IPS DF 4.7 (cell line): ENCODE data around the gene MYH9.
"Not testable (repeated sequence)": the region's sequence is repeated elsewhere in the genome, so short reads cannot be mapped to it uniquely, and the experiment has no call there.

Experiments
- DNase-seq: peaks from one replicate; pipeline ENCODE4 v3.0.0-alpha.2; 2013; ENCODE audit warnings: low spot score; ENCODE audit errors: extremely low read depth

Gene MYH9

DNA sequence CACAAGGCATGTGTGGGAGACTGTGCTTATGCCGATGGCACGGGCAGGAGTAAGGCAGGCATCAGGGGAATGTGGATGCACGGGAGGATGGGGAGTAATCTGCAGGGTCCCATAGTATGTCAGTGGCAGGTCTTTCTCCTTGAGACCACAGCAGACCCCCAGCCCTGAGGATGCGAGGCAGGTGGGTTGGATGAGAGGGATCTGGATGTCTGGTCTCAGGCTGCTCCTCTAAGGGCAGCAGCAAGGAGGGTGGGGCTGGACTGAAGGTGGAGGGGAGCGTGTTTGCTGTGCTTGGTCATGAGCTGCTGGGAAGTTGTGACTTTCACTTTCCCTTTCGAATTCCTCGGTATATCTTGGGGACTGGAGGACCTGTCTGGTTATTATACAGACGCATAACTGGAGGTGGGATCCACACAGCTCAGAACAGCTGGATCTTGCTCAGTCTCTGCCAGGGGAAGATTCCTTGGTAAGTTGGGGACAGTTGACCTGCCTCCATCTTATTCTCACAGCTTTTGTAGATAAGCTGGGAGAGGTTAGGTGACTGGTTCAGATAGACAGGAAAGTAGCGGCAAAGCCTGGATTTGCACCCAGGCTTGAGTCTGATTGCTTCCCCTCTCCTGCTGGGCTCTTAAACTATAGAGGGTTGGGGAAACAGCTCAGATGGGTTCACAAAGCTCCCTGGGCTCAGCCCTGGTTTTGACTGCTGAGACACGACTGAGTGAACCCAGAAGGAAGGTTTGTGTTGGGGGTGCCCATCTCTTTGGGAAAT is 134.8 kb downstream of the MYH9 start, which contains the start of gene APOL1:
Gene APOL1 (plus strand): TSS at position 380 of the 769 bp plus-strand sequence. CDS start 1,823 bp downstream, outside the sequence.
- DNase-seq = no peak

DNA sequence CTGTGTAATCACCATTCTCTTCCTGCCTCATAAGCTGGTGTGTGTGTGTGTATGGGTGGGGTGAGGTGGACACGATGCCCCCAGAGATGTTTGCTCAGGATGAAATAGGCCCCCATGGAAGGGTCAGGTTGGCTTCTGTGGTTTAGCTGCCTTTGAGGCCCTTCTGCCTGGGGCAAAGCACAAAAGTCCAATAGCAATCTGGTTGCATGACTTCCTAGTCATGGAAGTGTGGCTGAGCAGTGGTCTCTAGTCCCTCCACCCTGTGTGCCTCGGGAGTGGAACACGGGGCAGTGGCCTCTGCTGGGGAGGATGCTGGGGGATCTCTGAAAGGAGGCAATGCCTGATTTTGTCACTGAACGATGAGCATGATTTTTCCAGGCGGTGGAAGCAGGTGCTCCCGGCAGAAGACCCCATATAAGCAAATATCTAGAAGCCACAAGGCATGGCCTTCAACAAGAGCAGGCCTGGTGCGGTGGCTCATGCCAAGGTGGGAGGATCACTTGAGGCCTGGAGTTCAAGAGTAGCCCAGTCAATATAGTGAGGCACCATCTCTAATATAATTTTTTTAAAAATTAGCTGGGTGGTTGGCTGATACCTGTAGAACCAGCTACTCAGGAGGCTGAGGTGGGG is 135.7 kb downstream of the MYH9 start:
- not testable (repeated sequence) for DNase-seq

DNA sequence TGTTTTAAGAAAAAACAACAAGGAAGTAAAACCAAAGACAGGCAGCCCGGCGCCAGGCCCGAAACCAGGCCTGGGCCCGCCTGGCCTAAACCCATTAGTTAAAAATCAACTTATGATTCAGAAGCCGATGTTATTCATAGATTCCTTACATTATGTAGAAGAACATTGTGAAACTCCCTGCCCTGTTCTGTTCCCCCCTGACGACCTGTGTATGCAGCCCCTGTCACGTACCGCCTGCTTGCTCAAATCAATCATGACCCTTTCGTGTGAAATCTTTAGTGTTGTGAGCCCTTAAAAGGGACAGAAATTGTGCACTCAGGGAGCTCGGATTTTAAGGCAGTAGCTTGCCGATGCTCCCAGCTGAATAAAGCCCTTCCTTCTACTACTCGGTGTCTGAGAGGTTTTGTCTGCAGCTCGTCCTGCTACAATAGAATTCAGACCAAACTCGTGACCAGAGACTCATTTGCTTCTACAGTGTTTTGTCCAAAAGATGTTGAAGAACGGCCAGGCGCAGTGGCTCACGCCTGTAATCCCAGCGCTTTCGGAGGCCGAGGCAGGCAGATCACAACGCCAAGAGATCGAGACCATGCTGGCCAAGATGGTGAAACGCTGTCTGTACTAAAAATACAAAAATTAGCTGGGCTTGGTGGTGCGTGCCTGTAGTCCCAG is 137.3 kb downstream of the MYH9 start:
- not testable (repeated sequence) for DNase-seq

DNA sequence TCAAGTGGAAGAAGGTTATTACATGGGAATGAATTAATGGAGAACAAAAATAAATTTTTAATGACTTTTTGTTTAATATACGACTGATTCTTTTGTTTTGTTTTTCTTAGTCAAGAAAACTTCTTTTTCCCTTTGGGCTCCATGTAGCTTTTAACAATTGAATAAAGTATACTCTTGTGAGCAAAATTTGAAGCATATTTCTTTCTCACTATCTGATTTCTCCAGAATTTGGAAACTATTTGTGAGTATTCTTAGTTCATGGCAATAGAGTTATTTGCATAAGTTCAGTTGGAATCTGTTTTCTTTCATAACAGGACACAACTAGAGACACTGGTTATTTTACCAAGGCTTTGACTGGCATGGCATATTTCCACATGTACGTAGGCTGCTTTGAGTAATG is 138.6 kb downstream of the MYH9 start:
- DNase-seq = no peak

DNA sequence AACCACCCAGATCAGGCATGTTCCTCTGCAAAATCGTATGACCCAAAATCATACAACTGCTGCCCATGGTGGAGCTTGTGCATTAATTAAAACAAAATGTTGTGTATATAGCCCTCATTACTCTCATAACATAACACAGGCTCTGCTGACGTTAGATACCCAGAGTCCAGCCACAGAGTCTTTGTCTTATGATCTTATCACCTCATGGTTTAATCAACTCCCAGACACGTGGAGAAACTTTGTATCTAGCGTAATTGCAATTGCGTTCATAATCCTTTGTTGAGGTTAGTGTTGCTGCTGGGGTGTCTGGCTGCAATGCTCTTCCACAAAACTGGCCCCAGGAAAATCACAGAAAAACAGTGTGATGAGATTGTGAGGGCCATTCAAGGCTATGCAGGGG is 139.8 kb downstream of the MYH9 start:
- no peak for DNase-seq

DNA sequence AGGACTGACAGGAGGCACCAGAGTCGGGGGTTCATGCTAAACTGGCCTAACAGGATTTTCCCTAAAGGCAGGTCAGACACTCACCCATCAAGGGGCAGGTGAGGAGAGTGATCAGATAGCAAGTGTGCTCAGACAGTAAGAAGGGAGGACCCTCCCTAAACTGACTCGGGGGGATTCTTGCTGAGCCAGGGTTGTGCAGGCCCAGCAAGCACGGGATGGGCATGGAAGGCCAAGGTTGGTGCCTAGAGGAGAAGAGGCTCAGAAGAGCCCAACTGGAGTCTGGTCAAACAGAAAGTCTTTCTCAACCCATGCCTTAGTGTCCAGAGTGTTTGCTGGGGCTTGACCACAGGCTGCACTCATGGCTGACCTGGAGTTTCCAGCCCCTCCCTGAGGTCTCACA is 141.0 kb downstream of the MYH9 start:
- DNase-seq = no peak

DNA sequence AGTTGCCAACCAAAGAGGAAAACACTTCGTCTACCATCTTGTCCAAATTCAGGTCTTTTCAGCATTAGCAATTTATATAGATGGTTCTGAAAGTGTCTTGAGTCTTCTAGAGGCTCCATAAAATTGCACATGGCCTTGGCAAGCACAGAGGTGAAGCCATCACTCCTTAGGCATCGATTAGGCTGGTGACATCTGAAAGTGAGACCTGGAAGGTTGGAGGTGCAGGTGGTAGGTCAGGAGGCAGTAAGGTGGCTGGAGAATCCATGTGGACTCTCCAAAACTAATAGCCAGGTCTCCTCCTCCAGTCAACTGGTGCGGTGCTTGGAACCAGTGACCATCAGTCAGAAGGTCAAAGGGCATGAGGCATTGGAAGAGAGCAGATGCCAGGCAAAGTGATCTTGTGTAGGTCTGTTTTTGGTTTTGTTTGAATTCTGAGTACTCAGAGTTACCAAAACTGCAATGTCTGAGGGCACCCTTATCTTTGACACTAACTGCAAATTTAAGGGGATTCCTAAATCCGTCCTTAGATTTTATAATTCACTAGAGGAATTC is 141.9 kb downstream of the MYH9 start:
- DNase-seq = no peak

DNA sequence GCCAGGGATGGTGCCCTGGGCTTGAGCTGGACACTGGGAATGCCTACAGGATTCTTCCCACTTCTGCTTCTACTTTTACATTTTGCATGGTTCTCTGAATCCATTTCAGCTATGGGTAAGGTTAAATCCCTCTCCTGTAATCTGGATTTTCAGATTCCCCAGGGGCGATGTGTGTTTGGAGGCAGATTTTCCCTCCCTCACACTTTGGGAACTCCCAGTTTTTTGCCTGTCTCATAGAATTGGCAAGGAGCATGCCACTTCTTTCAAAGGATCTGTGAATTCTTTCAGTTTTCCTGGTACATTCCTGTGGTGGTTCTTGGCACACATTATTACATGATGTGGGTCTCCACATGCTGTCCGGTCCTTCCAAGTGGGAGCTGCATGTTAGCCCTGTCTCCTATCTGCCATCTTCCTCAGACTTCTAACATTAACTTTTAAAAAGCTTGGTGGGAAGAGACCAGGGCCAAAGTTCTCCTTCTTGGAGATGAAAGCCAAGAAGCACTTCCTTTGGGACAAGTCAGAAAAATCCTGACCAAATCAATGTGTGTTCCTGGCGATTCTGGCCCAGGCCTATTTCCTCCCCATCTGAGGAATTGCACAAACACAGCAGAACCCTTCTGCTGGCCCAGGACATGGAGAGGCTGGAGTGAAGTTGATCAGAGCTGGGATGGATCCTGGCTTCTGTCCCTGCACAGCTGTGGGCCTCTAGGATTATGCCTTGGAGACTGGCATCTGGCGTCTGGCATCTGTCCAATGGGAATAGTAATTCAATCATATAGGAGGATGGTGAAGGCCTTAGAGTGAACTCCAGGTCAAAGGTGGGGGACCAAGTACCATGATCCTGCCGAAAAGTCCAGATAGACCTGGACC is 143.0 kb downstream of the MYH9 start:
- no peak for DNase-seq

DNA sequence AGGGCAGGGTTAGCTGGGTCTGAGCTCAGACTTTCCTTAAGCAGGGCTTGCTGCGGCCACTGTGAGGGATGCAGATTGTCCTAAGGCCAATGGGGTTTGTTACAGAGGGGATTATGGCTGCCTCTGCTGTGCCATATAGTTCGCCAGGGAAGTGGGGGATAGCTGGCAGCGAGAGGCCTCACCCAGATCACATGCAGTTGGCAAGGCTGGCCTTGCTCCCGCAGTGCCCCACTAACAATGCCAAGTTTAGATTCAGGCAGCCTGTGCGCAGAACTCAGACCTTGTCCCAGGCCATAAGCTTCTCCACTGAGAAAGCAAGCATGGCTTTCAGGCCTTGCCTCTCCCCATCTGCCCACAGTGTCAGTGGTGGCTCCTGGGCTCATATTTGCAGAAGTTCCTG is 143.8 kb downstream of the MYH9 start:
- no peak for DNase-seq

DNA sequence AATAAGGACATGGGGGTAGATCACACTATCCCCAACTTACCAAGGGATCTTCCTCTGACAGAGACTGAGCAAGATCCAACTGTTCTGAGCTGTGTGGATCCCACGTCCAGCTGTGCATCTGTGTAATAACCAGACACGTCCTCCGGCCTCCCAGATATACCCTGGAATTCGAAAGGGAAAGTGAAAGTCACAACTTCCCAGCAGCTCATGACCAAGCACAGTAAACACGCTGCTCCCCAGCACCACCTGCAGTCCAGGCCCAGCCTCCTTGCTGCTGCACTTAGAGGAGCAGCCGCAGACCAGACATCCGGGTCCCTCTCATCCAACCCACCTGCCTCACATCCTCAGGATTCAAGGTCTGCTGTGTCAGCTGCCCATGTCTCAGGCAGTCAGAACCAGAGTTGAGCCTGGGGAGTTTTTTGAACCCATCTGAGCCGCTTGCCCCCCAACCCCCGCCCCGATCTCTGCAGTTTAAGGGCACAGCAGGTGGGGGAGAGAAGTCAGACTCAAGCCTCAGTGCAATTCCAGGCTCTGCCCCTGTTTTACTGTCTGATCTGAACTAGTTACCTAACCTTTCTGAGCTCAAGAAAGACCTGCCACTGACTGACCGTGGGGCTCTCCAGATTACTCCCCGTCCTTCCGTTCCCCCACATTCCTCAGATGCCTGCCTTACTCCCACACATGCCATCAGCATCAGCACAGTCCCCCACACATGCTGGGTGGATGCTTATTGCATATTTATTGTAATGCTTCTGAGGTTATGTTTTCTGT is 148.2 kb downstream of the MYH9 start, which contains the start of gene APOL2:
Gene APOL2 (minus strand): TSS at position 127 of the 771 bp plus-strand sequence. CDS start 6,365 bp downstream, outside the sequence.
- DNase-seq = peak; percentile 71

DNA sequence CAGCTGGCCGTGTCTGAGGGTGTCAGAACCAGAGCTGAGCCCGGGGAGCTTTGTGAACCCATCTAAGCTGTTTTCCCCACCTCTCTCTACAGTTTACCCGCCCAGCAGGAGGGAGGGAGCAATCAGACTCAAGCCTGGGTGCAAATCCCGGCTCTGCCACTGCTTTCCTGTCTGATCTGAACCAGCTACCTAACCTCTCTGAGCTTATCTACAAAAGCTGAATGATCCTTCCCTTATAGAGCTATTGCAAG is 148.7 kb downstream of the MYH9 start:
- no peak for DNase-seq

DNA sequence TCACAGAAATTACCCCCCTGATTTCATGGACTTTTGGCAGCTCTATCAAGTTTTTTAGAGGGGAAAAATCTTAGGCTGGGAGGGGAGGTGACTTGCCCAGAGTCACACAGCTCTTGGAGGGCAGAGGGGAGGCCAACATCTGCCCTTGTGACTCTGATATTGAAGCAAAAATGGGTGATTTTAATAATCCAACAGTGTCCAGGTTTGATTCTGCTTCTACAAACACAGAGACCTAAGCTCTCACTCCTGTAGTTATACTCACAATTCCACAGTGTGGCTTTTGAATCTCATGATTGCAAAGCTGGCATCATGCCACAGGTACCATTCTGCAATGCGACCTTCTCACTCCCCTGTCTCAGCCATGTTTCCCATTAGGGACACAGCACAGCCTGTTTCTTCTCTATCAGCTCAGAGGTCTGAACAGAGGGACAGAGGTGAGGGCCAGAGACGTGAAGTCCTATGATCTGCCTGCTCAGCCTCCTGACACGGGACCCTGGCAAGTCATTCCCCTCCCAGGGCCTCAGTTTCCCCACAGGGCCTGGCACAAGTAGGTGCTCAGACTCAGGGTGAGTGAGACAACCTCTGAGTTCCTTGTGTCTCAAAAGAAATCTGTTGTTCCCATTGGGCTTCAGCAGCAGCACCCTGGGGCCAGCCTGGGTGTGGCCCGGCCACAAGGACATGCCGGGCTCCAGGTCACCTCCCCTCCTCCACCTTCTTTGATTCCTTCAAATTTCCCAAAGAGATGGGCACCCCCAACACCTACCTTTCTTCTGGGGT is 149.2 kb downstream of the MYH9 start:
- DNase-seq = no peak

DNA sequence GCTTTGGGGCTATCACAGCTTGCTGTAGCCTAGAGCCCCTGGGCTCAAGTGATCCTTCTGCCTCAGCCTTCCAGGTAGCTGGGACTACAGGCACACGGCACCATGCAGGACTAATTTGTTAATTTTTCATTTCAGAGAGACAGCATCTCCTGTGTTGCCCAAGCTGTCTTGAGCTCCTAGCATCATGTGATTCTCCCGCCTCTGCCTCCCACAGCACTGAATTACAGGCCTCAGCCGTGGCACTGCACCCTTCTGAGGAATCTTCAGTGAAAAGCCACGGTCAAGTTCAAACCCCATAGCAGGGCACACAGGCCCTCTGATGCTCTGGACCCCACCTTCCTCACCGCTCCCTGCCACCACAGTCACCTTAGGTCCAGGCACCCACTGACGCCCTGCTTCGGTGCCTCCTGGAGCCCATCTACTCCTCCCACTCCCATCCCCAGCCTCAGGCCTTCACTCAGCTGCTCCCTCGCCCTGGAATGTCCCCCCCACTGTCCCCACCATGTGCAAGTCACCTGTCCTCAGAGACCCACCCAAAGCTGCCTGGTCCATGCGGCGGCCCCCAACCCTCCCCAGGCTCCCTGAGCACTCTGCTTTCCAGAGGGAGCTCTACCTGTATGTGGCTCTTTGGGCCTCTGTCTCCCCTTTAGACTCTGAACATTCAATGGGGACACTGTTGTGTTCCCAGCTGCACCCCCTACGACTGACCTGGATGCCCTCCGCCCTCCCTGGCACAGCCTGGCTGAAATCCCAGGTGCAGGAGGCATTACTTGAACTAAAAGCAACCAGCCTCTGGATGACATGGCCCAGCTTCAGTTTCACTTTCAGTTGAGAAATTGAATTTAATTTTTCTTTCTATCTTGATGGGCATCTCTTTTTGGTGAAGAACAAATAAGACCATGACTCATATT is 150.1 kb downstream of the MYH9 start:
- no peak for DNase-seq

DNA sequence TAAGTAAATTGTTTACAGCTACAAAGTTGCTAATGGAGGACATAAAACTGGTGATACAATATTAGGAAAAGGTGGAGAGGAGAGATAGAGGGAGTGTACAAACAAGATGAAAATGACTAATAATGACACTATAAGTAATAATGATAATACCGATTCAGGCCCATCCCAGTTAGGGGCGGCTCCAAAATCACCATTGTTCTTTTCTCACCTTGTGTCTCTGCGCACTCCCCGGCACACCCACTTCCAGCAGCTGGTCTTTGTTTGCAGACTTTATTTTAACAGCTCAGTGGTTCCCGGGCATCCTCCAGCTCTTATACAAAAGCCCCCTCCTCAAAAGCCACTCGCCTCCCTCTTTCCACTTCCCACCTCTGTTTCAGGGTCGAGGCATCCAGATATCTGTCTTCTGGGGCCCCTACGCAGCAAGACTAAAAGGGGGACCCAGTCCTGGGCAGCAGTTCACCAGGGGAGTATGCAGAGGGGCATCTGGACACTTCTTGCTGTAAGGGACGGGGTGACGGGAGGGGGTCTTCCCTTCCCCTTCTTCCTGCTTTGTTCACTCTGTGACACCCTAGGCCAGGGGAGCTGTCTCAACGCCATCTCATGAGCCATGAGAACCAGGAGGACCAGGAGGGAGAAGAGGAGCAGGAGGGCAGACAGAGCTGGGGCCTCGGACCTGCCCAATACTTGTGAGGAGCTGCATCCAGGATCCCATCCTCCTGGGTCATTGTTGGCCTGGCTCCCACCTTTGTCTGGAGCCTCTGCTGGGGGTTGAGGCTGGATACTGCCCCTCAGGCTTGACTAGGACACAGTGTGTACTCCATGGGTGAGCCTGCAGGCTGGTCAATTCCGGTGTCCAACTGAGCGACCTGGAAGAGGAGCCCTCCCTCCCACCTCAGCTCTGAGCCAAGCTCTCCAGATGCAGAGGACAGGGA is 151.1 kb downstream of the MYH9 start:
- DNase-seq = no peak

DNA sequence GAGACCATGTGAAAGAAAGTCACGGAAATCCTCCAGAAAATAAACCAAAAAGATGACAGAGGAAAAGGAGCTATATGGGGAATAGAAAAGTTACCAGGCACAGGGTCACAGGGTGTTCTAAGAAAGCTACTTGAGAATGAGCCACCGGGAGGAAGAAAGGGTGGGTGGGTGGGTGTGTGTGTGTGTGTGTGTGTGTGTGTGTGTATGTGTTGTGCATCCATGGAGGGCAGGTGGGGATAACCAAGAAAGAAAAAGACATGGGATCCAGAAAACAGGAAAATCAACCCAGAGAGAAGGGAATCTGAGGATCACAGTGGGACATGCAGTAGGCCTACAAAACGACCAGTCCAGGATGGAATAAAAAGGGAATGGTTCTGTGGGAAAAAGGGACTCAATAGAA is 152.2 kb downstream of the MYH9 start:
- DNase-seq = no peak

DNA sequence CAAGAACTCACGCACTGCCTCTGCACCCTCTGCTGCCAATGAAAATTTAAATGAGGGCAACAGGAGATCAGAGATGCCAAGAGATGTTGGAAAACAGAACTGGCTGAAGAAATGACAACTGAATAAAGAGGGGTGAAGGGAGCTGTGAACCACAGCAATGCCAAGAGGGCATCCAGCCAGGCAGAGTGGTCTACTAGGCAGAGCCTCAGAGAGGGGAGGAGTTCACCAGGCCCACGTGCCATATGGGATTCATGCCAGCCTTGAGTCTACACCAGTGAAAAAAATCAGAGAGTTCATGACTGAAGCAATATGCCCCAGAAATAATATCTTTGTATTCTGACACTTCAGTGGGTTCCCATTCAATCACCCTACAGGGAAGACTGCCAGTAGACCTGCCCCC is 152.8 kb downstream of the MYH9 start:
- no peak for DNase-seq

DNA sequence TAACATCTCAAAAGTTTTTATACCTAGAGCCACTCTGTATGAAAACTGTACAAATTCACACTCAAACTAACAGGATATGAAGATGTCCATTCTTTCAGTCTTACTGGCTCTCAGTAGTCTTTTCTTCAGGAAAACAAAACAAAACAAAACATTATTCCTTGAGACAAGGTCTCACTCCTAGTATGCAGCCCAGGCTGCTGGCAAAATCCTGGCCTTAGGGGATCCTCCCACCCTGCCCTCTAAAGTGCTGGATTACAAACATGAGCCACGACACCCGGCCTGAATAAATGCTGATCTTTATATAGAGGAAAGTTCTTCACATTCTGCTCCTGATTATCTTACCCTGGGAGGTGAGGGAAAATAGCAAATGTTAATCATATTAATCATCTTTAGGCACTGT is 153.6 kb downstream of the MYH9 start:
- DNase-seq = no peak

DNA sequence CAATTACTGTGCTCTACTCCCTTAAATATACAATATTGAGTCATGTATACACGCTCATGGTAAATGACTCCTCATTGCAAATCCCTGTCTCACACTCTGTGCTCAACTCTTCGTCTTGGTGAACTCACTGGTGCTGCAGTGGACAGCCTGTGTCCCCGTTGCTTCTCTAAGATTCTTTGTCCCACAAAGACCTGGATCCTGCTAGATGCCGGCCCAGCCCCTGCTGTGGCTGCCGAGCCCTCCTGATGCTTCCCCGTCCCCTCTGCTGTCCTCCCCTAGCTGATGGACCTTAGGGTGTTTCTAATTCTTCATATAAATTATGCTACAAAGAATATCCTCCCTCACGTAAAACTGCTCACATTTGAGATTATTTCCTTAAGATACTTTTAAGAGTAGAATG is 154.0 kb downstream of the MYH9 start:
- DNase-seq = no peak
